H9 (cell line): ENCODE measurements around the gene CLDN10. TPM values are rescaled to one million over a fixed set of nuclear protein-coding genes. Genes with fewer than 3 reads are reported as not detected.
"Not testable (repeated sequence)": the region's sequence is repeated elsewhere in the genome, so short reads cannot be mapped to it uniquely, and the experiment has no call there.

Experiments used
- DNase-seq: peaks from one replicate; pipeline ENCODE4 v3.0.0-alpha.2; 2017
- H2AFZ ChIP-seq: one replicate; pipeline ENCODE4 v1.6.1; 2013; ENCODE audit warnings: mild to moderate bottlenecking, low read length, control low read depth, moderate library complexity
- H2AK5ac ChIP-seq: 2 replicates; pipeline ENCODE4 v1.6.1; 2013; ENCODE audit warnings: low read length, control low read depth, mixed read lengths; ENCODE audit not compliant: insufficient read length
- H2BK120ac ChIP-seq: one replicate; pipeline ENCODE4 v1.6.1; 2013; ENCODE audit warnings: low read depth, mild to moderate bottlenecking, low read length, control low read depth, inconsistent platforms; ENCODE audit not compliant: poor library complexity, severe bottlenecking
- H2BK12ac ChIP-seq: 2 replicates; pipeline ENCODE4 v1.6.1; 2013; ENCODE audit warnings: low read length, control low read depth, mixed read lengths, low read depth; ENCODE audit not compliant: insufficient read length
- H2BK15ac ChIP-seq: 2 replicates; pipeline ENCODE4 v1.6.1; 2013; ENCODE audit warnings: low read depth, low read length, control low read depth
- H2BK20ac ChIP-seq: one replicate; pipeline ENCODE4 v1.6.1; 2013; ENCODE audit warnings: low read depth, mild to moderate bottlenecking, low read length, control low read depth, inconsistent platforms; ENCODE audit not compliant: poor library complexity, severe bottlenecking
- H2BK5ac ChIP-seq: 2 replicates; pipeline ENCODE4 v1.6.1; 2013; ENCODE audit warnings: low read length, control low read depth, mixed read lengths; ENCODE audit not compliant: insufficient read length
- H3K14ac ChIP-seq: 2 replicates; pipeline ENCODE4 v1.6.1; 2013; ENCODE audit warnings: low read length, control low read depth; ENCODE audit not compliant: insufficient read depth
- H3K18ac ChIP-seq: 2 replicates; pipeline ENCODE4 v1.6.1; 2013; ENCODE audit warnings: low read depth, mild to moderate bottlenecking, mixed read lengths, low read length, control low read depth; ENCODE audit not compliant: insufficient read length
- H3K23ac ChIP-seq: 2 replicates; pipeline ENCODE4 v1.6.1; 2013; ENCODE audit warnings: low read length, control low read depth, mixed read lengths, low read depth; ENCODE audit not compliant: insufficient read length
- H3K23me2 ChIP-seq: 2 replicates; pipeline ENCODE4 v1.6.1; 2013; ENCODE audit warnings: low read depth, mild to moderate bottlenecking, mixed read lengths, low read length, control low read depth; ENCODE audit not compliant: insufficient read length, poor library complexity, severe bottlenecking
- H3K27ac ChIP-seq: 2 replicates; pipeline ENCODE4 v1.5.1; 2013; ENCODE audit warnings: low read length, control low read depth, mixed read lengths, low read depth; ENCODE audit not compliant: insufficient read length
- H3K27me3 ChIP-seq: 2 replicates; pipeline ENCODE4 v1.6.1; 2013; ENCODE audit warnings: low read length, control low read depth, inconsistent platforms; ENCODE audit not compliant: insufficient read depth
- H3K4ac ChIP-seq: 2 replicates; pipeline ENCODE4 v1.6.1; 2013; ENCODE audit warnings: low read depth, mild to moderate bottlenecking, control low read depth, inconsistent platforms, low read length, moderate library complexity
- H3K4me1 ChIP-seq: 2 replicates; pipeline ENCODE4 v1.6.1; 2013; ENCODE audit warnings: low read length, control low read depth, inconsistent platforms; ENCODE audit not compliant: insufficient read depth
- H3K4me2 ChIP-seq: 2 replicates; pipeline ENCODE4 v1.6.1; 2013; ENCODE audit warnings: low read length, control low read depth, mixed read lengths; ENCODE audit not compliant: insufficient read length, insufficient read depth
- H3K56ac ChIP-seq: 2 replicates; pipeline ENCODE4 v1.6.1; 2013; ENCODE audit warnings: low read depth, mild to moderate bottlenecking, mixed read lengths, low read length, control low read depth; ENCODE audit not compliant: insufficient read length
- H3K79me1 ChIP-seq: 2 replicates; pipeline ENCODE4 v1.6.1; 2013; ENCODE audit warnings: low read depth, mild to moderate bottlenecking, moderate library complexity, low read length, control low read depth, inconsistent platforms; ENCODE audit not compliant: insufficient read depth, poor library complexity, severe bottlenecking
- H3K79me2 ChIP-seq: 2 replicates; pipeline ENCODE4 v1.6.1; 2013; ENCODE audit warnings: low read length, control low read depth, inconsistent platforms; ENCODE audit not compliant: insufficient read depth
- H3K9ac ChIP-seq: 2 replicates; pipeline ENCODE4 v1.6.1; 2013; ENCODE audit warnings: low read length, control low read depth, mixed read lengths; ENCODE audit not compliant: insufficient read length; ENCODE audit errors: extremely low read depth
- H3K9me3 ChIP-seq: one replicate; pipeline ENCODE4 v1.6.1; 2013; ENCODE audit warnings: low read depth, low read length, inconsistent platforms; ENCODE audit not compliant: control insufficient read depth
- H3T11ph ChIP-seq: one replicate; pipeline ENCODE4 v1.6.1; 2013; ENCODE audit warnings: mild to moderate bottlenecking, low read length, control low read depth, inconsistent platforms
- H4K20me1 ChIP-seq: one replicate; pipeline ENCODE4 v1.6.1; 2013; ENCODE audit not compliant: control insufficient read depth, insufficient read length, insufficient read depth
- H4K5ac ChIP-seq: 2 replicates; pipeline ENCODE4 v1.6.1; 2013; ENCODE audit warnings: low read depth, mild to moderate bottlenecking, mixed read lengths, low read length, control low read depth; ENCODE audit not compliant: insufficient read length
- H4K8ac ChIP-seq: replicated peaks from 2 replicates; pipeline ENCODE4 v1.6.1; 2013; ENCODE audit warnings: low read length, control low read depth, mixed read lengths, low read depth; ENCODE audit not compliant: insufficient read length
- H4K91ac ChIP-seq: 2 replicates; pipeline ENCODE4 v1.6.1; 2013; ENCODE audit warnings: low read depth, mild to moderate bottlenecking, moderate library complexity, mixed read lengths, low read length, control low read depth; ENCODE audit not compliant: insufficient read length
- H3K27ac Mint-ChIP-seq, 3 experiments: 2 replicates in 2 of 3; 3 replicates in 1 of 3; pipeline ENCODE4 v1.8.0; 2020 to 2021; ENCODE audit warnings: mixed read lengths in 3 of 3, mild to moderate bottlenecking in 1 of 3, moderate library complexity in 1 of 3
- H3K27me3 Mint-ChIP-seq: 2 replicates; pipeline ENCODE4 v1.8.0; 2021; ENCODE audit warnings: low read depth, mild to moderate bottlenecking, moderate library complexity, mixed read lengths
- H3K36me3 Mint-ChIP-seq, 3 experiments: 2 replicates in 2 of 3; 3 replicates in 1 of 3; pipeline ENCODE4 v1.8.0; 2020 to 2021; ENCODE audit warnings: low read depth in 3 of 3, mixed read lengths in 3 of 3; ENCODE audit not compliant: insufficient read depth in 1 of 3
- H3K4me1 Mint-ChIP-seq, 2 experiments: 2 replicates each; pipeline ENCODE4 v1.8.0; 2020; ENCODE audit warnings: mixed read lengths in 2 of 2
- H3K4me3 Mint-ChIP-seq, 2 experiments: 2 replicates in 1 of 2; 3 replicates in 1 of 2; pipeline ENCODE4 v1.8.0; 2020 to 2021; ENCODE audit warnings: mild to moderate bottlenecking in 2 of 2, mixed read lengths in 2 of 2, moderate library complexity in 1 of 2
- H3K9me3 Mint-ChIP-seq, 2 experiments: 2 replicates in 1 of 2; 3 replicates in 1 of 2; pipeline ENCODE4 v1.8.0; 2020; ENCODE audit warnings: mild to moderate bottlenecking in 2 of 2, mixed read lengths in 2 of 2, moderate library complexity in 1 of 2
- WGBS: extraction: QIAGEN DNeasy Blood & Tissue Kit; methylation state at CpG from one replicate; pipeline ENCODE4 v1.1.7; 2013; ENCODE audit warnings: missing lambda C conversion rate, low lambda C conversion rate, mixed read lengths; ENCODE audit not compliant: insufficient read length; ENCODE audit errors: extremely low coverage; 5-methylcytosine and 5-hydroxymethylcytosine counted together
- total RNA-seq: library from RNA; stranded (reverse); gene quantifications from 2 replicates; pipeline ENCODE4 v1.2.1, GENCODE V29; 2021
- TF ChIP-seq, protein P1 (sequence below): fragments of 200-600 bp; sonication (generic); conservative IDR thresholded peaks from 3 replicates; pipeline ENCODE4 v1.8.0; 2021; ENCODE audit warnings: antibody characterized with exemption, mild to moderate bottlenecking

CLDN10 gene
- total RNA-seq, 1 experiment from 2014 or later = 20.7 TPM

DNA sequence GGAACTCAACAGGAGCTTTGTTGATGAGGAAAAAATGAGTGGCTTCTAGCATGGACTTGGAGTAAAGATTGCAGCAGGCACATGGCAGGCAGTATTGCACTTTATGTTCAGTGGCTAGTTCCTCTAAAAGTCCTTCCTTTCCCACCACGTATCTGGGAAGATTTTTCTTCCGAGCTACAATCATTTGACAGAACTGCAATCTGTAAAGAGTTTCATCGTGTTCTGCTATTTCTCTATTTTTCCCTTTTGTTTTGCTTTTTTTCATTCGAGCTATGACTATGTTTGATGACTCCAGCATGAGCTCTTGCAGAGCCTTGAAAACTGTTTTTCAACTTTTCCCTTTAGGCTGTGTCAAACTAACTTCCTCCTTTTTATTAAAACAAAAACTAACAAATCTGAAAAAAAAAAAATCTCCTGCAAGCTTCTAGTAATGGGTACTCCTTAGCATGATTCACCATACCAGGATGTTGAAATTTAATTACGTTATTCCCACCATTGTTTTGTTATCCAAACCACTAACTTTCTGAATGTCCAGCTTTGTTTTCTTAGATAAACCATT, 12.3 kb downstream of the CLDN10 start:
- no peaks in the 10 kb centered on the region for H3K4me1 ChIP-seq
- no peak overlapping the region for H3K56ac ChIP-seq
- H4K91ac ChIP-seq = no peak overlapping the region
- H2AFZ ChIP-seq = no peak overlapping the region
- no peak overlapping the region for H3K14ac ChIP-seq
- H3K9me3 Mint-ChIP-seq = no peaks in the 10 kb centered on the region; a peak in 1 of 5 replicates
- no peak overlapping the region for H2AK5ac ChIP-seq
- no peak overlapping the region for H3K4ac ChIP-seq
- H4K5ac ChIP-seq = no peak overlapping the region
- DNase-seq = no peak
- H3K9ac ChIP-seq = no peak overlapping the region
- no peak overlapping the region for H2BK12ac ChIP-seq
- H3K18ac ChIP-seq = no peak overlapping the region
- H3K27me3 ChIP-seq = no peaks in the 10 kb centered on the region
- H3K27me3 Mint-ChIP-seq = no peaks in the 10 kb centered on the region
- H3K9me3 ChIP-seq = no peaks in the 10 kb centered on the region
- no peak overlapping the region for H3K4me2 ChIP-seq
- H2BK120ac ChIP-seq = no peak overlapping the region
- H3K79me2 ChIP-seq = no peaks in the 10 kb centered on the region
- peaks cover 9 to 21% (median 18%) of the 10 kb centered on the region in 3 experiments; a peak in 5 of 7 replicates for H3K36me3 Mint-ChIP-seq
- H2BK15ac ChIP-seq = no peak overlapping the region
- H4K8ac ChIP-seq = no peak overlapping the region
- H3K27ac ChIP-seq = no peak overlapping the region
- no peaks in the 10 kb centered on the region for H3K79me1 ChIP-seq
- no peaks in the 10 kb centered on the region for H3K23me2 ChIP-seq
- TF ChIP-seq, protein P1, sequence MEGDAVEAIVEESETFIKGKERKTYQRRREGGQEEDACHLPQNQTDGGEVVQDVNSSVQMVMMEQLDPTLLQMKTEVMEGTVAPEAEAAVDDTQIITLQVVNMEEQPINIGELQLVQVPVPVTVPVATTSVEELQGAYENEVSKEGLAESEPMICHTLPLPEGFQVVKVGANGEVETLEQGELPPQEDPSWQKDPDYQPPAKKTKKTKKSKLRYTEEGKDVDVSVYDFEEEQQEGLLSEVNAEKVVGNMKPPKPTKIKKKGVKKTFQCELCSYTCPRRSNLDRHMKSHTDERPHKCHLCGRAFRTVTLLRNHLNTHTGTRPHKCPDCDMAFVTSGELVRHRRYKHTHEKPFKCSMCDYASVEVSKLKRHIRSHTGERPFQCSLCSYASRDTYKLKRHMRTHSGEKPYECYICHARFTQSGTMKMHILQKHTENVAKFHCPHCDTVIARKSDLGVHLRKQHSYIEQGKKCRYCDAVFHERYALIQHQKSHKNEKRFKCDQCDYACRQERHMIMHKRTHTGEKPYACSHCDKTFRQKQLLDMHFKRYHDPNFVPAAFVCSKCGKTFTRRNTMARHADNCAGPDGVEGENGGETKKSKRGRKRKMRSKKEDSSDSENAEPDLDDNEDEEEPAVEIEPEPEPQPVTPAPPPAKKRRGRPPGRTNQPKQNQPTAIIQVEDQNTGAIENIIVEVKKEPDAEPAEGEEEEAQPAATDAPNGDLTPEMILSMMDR = no peak
- H3K27ac Mint-ChIP-seq = no peak overlapping the region
- no peaks in the 10 kb centered on the region for H4K20me1 ChIP-seq
- no peak overlapping the region for H3K23ac ChIP-seq
- H2BK5ac ChIP-seq = no peak overlapping the region
- no peaks in the 10 kb centered on the region for H3K4me1 Mint-ChIP-seq
- no CpG with 5 or more reads among the region's 5 CpGs for WGBS
- no peak overlapping the region for H3T11ph ChIP-seq
- no peak overlapping the region for H2BK20ac ChIP-seq
- no peak overlapping the region for H3K4me3 Mint-ChIP-seq

DNA sequence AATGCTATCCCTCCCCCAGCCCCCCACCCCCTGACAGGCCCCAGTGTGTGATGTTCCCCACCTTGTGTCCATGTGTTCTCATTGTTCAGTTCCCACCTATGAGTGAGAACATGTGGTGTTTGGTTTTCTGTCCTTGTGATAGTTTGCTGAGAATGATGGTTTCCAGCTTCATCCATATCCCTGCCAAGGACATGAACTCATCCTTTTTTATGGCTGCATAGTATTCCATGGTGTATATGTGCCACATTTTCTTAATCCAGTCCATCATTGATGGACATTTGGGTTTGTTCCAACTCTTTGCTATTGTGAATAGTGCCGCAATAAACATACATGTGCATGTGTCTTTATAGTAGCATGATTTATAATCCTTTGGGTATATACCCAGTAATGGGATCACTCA, 13.2 kb downstream of the CLDN10 start:
- H3K79me2 ChIP-seq, DNase-seq, H3K9ac ChIP-seq, H2AK5ac ChIP-seq, H3K4me3 Mint-ChIP-seq, H3K4me1 Mint-ChIP-seq, H3K27me3 ChIP-seq, H3K23me2 ChIP-seq, H2BK5ac ChIP-seq, H3K4me1 ChIP-seq, H3K9me3 Mint-ChIP-seq, H2BK12ac ChIP-seq, H4K91ac ChIP-seq, H2BK120ac ChIP-seq, H3K18ac ChIP-seq, H2BK15ac ChIP-seq, H3K4me2 ChIP-seq, H2AFZ ChIP-seq, H4K20me1 ChIP-seq, H3K27ac Mint-ChIP-seq, H3K23ac ChIP-seq, H3K9me3 ChIP-seq, H2BK20ac ChIP-seq, H4K5ac ChIP-seq, H3K56ac ChIP-seq, H3K27me3 Mint-ChIP-seq, H3K79me1 ChIP-seq, H4K8ac ChIP-seq, H3T11ph ChIP-seq, H3K14ac ChIP-seq, H3K4ac ChIP-seq, H3K27ac ChIP-seq: not testable (repeated sequence)
- H3K36me3 Mint-ChIP-seq = peaks cover 9 to 21% (median 18%) of the 10 kb centered on the region in 3 experiments; a peak in 5 of 7 replicates
- WGBS = no CpG with 5 or more reads among the region's 1 CpG
